Germinal center (tissue), 1 donor: ENCODE data around the gene SH3TC1.

ENCODE experiments used
- DNase-seq: peaks from one replicate; pipeline ENCODE4 v3.0.0; 2012; ENCODE audit warnings: mixed read lengths, low spot score

SH3TC1 gene

DNA sequence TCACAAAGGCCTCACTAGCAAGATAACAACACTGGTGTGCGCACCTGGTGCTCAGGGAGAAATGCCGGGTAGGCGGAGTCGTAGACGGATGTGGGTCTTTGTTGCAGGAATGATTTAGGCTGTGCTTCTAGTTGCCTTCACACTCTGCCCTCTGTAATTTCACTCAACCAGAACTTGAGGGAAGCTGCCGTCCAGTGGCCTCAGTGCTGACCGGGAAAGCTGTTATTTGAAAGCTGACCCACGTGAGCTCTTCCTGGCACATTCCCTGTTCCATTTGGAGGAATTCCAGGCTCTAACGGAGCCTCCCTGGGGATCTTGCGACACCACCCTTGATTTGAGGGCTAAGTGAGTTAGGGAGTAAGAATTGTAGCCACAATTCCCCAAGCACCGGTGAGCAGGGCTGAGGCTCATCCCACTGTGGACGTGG, 15.9 kb downstream of the SH3TC1 start:
- no peak for DNase-seq

DNA sequence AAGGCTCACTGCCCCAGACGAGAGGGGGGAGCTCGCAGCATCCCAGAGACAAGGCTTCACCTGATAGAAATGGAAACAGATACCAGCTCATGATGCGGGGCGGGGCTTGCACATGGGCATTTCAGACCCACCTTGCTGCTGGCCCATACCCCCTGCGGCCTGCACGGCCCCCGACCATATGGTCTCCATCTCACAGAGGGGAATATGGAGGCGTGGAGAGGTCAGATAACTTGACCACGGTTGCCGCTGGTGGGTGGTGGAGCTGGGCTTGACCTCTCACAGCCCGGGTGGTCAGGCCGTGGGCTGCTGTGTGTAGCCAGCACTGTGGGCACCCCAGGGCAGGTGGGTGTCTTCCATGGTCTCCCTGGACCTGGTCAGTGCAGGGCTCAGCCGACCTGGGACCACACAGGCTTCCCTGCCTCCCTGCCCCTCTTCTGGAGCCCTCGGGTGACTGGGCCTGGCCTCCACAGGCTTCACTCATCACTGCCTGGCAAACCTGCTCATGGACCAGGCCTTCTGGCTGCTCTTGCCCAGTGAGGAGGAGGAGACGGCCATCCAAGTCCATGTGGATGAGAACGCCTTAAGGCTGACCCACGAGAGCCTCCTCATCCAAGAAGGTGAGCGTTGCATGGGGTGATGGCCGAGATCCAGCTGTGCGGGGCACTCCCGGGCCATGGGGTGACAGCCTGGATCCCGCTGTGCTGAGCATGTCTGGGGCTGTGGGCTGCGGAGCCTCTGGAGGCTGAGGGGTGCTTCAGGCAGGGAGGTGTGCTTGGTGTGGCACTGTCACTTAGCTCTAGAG, 16.8 kb downstream of the SH3TC1 start:
- DNase-seq, result no peak

DNA sequence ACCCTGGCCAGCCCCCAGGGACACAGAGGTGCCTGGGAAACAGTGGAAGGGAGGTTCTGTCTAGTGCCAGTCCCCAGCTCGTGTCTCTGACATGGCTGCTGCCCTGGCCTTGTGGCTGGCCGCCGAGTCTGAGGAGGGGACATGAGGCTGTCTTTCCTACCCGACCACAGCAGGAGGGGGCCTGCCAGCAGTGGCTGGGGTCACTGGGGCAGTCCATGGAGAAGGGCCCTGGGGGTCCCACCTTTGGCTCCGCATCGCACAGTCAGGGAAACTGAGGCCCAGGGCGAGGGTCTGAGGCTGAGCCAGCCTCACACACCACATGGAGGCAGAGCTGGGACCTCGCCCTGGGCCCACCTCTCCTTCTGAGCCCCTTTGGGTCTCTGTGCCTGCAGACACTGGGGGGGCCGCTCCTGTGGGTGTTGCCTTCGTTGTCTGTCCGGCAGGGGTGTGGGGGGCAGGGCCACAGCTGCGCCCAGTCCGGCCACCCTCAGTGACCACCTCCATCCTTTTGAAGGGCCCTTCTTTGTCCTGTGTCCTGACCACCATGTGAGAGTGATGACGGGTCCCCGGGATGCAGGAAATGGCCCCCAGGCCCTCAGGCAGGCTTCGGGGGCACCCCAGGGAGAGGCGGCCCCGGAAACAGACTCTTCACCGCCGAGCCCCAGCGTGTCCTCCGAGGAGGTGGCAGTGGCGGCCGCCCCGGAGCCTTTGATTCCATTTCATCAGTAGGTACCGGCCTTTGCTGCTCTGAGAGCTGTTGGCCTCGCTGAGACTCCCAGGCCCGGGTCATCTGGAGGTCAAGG, 17.6 kb downstream of the SH3TC1 start:
- DNase-seq, result no peak

DNA sequence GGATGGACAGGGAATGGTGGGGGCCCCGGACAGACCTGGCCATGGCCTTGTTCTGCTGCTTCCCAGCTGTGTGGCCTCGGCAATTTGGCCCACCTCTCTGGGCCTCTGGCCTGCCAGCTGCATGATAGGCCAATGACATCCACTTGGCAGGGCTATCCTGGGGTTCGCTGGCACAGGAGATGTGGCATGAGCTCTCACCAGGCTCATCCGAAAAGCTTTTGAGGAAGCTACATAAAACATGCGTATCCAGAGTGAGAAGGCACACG, 18.1 kb downstream of the SH3TC1 start:
- DNase-seq, result no peak

DNA sequence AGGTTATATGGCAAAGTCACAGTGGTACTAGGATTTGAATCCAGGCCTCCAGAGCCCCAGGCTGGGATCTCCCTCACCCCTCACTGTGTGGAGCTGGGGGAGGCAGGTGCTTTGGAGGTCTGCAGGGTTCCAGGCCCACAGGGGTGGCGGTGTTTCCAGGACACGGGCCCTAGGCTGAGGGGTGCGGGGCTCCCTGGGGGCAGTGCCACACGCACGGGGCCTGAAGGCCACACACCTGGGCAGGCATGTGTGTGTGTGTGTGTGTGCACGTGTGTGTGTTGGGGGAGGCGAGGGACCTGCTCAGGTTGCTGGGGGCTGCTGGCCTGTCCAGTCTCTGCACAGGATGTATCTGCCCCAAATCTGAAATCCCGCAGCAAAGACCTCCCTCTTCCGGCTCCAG, 18.8 kb downstream of the SH3TC1 start:
- DNase-seq, result no peak

DNA sequence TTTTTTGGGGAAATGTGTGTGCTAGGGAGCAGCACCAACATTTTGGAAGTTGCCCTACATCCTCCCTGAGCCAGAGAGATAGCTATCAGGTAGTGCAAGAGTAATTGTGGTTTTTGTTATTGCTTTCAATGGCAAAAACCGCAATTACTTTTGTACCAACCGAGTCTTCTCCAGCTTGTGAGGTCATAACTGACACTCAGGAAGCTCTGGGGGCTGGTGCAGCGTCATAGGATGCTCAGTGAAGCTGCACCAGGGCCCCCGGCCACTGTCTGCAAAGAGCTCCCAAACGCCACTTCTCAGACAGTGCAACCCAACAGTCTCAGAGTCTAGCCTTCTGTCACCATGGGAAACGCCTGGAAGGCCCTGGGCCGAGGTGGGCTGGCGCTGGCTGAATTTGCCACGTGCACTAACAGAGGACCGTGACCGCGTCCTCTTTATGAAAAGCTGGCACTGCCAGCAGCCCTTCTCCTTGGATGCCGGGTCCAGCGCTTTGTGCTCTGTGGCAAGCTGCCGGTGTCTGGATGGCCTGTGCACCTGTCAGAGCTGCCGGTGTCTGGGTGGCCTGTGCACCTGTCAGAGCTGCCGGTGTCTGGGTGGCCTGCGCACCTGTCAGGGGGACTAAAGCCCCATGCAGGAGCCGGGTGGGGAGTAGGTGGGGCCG, 19.4 kb downstream of the SH3TC1 start:
- DNase-seq, result no peak

DNA sequence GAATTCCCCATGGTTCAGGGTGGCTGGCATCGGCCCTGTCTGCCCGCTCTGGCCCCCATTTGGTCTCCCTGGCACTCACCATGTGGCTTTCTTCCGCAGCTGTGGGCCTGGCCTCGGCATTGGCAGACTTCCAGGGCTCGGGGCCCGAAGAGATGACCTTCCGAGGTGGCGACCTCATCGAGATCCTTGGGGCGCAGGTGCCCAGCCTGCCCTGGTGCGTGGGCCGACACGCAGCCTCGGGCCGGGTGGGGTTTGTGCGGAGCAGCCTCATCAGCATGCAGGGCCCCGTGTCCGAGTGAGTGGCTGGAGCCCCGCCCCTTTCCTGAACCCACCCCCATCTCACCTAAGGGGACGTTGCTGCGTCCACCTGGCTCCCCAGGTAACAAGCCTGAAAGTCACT, 20.1 kb downstream of the SH3TC1 start:
- DNase-seq, result no peak

DNA sequence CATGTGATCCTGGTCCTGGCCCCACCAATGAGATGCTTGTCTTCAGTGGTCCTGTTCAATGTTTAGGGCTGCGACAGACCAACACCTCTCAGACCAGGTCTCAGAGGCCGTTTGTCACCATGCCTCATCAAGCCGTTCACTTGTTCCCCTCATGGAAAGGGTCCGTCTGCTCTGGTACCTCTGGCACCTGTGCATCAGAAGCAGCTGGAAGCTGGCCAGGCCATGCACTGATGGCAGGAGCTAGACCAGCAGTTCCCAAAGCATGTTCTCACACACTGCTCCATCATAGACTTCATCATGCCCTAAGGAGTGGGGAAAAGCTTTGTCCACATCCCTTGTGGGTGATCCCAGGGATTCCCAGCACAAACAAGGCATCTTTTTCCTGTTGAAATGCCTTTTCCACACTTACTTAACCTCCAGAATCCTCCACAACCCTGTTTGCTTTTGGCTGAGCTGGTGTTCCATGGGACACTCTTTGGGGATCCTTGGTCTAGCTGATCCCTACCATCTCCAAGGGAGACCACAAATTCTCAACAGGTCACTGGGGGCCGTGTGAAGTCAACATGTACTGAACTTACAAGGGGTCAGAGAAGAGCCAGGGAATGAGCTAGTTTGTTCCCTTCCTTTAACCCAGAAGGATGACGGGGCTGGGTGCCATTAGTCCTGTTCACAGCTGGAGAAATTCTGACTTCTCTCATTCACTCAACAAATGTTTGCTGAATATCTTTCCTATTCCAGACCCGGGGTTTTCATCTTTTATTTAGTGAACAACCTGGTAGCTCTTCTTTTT, 21.8 kb downstream of the SH3TC1 start:
- DNase-seq, result no peak

DNA sequence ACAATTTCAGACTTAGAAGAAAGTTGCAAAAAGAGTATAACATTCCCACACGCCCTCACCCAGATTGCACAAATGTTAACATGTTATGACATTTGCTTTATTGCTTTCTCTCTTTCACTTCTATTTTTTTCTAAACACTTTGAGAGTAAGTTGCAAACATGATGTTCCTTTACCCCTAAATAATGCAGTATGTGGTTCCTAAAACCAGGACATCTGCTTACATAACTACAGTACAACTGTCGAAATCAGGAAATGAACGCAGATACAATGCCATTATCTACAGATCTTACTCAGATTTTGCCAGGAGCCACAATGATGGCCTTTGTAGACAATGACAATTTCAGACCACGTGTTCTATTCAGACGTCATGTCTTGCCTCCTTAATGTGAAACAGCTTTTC, 22.4 kb downstream of the SH3TC1 start:
- no peak for DNase-seq

DNA sequence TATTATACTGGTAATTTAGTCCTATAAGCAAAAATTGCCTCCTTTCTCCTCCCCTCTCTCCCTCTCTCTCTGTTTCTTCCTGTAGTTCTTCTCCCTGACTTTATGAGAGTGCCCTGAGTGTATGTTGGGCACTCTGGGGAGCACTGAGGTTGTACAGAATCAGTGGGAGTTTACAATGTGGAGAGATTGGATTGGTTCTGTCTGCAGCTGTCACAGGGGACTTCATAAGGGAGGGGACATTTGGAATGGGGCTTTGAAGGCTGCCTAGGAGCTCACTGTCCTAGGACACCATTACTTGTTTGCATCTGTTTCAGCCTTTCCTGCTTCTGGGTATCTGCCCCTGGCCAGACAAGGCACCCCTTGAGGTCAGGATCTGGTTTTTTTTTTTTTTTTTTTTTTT, 22.9 kb downstream of the SH3TC1 start:
- no peak for DNase-seq

DNA sequence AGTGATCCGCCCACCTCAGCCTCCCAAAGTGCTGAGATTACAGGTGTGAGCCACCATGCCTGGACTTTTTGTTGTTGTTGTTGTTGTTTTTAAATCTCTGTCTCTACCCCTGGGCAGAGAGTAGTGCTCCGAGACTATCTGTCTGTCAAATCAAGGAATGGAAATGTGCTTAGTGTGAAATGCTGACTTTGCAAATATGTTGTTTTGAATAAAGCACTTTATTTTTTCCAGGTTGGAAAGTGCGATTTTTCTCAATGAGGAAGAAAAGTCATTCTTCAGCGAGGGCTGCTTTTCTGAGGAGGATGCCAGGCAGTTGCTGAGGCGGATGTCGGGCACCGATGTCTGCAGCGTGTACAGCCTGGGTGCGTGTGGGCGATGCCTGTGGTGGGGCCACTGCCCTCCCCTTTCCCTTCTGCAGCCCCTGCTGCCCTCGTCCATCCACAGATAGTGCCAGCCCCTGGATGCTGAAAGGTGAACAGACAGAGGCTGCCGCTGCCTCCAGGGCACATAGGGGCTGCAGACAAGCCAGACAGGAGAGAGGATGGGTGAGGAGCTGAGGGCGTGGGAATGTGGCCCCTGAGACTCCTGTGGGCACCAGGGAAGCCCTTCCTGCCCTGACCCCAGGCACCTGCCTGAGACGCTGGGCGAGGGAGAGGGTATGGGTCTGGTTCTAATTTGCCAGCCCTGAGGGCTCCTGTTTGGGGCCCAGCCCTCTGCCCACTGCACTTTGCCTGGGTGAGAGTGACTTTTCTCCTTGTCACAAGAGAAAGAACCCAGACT, 23.7 kb downstream of the SH3TC1 start:
- DNase-seq, result no peak

DNA sequence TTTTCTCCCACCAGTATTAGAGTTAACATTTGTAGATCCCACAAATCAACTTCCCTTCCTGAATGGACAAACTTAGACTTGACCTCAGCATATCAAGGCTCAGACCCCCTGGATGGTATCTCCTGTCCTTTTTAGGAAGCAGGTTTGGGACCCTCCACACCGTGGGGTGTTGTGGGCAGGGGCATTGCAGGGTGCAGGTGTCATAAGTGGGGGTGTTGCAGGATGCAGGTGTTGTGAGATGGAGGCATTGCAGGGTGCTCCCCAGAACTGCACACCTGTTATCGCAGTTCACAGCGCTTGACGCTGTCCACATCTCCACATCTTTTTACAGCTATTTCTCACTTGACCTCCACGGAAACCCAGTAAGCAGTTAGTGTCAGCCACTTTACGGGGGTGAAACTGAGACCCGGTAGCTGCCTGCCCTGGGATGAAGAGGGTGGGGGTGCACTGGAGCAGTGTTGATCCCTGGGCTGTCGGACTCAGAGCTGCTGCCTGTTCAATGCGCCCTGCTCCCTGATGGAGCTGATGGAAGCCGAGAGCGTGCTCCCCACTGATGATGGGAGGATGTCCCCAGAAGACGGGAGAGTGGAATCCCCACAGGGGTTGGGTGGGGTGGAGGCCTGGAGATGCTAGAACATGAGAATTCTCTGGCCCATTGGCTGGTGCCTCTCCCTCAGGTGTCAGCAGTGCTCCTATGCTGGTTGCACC, 25.3 kb downstream of the SH3TC1 start:
- no peak for DNase-seq

DNA sequence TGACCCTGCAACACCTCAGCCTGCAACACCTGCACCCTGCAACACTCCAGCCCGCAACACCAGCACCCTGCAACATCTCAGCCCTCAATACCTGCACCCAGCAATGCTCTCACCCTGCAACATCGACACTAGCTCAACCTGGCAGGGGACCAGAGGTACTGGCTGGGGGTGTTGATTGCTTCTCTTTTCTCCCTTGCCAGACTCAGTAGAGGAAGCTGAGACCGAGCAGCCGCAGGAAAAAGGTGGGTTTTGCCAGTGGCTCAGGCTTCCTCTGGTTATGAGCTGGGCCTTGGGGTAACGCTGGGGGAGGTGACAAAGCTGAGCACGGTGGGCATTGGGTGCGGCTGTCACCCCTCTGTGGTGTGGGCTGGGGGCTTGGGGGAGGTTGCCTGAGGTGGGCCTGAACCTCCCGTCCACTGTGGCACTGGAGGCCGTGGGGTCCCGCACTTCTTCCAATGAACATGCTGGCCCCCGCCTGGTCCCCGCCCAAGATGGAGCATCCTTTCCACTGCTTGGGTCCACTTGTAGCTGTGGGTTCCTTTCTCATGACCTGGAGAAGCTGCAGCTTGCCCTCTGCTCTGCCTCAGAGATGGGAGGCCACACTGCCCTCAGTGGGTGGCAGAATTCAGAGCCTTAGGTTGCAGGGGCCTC, 26.0 kb downstream of the SH3TC1 start:
- no peak for DNase-seq

DNA sequence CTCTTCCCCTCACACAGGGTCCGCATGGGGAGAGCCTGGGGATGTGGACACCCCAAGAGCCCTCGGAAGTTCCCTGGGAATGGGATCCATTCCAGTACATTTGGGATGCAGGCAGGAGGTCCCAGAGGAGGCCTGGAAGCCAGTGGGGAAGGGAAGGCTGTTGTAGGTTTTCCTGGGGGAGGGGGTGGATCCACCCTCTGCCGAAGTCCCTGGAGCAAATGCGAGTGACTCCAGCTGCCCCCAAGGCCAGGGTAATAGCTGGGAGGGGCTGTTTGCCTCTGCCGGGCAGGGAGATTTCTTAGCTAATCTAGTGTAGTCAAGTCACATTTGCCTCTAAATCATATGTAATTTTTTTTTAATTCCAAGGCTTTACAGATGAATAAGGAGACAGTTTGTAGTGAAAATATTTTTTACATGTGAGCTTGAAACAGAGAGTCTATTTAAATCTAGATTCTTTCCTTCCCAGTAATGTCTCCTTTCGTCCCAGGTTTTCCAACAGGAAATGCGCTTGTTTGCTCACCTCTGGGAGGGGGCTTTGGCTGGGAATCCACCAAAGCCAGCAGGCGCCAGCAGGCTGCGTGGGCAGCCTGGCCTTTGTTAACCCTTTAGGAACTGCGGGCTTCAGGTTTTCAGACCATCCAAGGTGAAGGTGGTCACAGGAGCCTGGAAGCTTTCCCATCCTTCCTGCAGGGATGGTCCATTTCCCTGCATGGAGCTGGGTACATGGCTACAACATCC, 26.8 kb downstream of the SH3TC1 start:
- DNase-seq, result no peak

DNA sequence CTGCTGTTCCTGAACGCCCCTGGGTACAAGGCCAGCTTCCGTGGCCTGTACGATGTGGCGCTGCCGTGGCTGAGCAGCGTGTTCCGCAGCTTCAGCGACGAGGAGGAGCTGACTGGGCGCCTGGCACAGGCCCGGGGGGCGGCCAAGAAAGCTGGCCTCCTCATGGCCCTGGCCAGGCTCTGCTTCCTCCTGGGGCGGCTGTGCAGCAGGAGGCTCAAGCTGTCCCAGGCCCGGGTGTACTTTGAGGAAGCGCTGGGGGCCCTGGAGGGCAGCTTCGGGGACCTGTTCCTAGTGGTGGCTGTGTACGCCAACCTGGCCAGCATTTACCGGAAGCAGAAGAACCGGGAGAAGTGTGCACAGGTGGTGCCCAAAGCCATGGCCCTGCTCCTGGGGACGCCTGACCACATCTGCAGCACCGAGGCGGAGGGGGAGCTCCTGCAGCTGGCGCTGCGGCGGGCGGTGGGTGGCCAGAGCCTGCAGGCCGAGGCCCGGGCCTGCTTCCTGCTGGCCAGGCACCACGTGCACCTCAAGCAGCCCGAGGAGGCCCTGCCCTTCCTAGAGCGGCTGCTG, 28.2 kb downstream of the SH3TC1 start:
- DNase-seq, result no peak

DNA sequence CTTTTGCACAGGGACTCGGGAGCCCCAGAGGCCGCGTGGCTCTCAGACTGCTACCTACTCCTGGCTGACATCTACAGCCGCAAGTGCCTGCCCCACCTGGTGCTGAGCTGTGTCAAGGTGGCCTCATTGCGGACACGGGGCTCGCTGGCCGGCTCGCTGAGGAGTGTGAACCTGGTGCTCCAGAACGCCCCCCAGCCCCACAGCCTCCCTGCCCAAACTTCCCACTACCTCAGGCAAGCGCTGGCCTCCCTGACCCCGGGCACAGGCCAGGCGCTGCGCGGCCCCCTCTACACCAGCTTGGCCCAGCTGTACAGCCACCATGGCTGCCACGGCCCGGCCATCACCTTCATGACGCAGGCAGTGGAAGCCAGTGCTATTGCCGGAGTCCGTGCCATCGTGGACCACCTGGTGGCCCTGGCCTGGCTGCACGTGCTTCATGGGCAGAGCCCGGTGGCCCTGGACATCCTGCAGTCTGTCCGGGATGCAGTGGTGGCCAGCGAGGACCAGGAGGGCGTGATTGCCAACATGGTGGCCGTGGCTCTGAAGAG, 28.8 kb downstream of the SH3TC1 start:
- no peak for DNase-seq

DNA sequence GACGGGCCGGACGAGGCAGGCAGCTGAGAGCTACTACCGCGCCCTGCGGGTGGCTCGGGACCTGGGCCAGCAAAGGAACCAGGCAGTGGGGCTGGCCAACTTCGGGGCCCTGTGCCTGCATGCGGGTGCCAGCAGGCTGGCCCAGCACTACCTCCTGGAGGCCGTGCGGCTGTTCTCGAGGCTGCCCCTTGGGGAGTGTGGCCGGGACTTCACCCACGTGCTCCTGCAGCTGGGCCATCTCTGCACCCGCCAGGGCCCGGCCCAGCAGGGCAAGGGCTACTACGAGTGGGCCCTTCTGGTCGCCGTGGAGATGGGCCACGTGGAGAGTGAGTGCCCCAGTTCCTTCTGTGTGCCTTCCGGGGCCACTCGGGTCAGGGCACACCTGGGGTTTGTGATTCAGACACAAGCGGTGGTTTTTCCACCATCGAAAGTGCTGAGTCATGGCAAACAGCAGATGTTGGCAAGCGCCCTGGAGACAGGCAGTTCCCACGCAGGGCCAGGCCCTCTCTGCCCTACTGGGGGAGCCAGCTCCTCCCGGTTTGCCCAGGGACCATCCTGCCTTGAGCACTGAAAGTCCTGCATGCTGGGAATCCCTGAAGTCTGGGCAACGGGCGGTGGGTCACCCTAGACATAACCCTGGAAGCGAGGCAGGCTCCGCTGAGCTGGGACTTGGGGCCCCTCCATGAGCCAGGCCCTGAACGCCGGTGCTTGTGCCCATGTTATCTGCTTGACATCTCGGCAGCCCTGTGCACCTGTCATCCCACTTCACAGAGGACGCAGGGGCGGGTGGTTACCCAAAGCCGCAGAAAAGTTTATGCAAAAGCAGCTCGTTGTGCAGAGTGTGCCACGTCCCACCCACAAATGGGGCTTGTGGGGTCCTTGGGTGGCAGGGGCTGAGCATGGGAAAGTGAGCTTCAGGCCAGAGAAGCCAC, 29.5 kb downstream of the SH3TC1 start:
- peak; percentile 65 for DNase-seq
